HEK293 (cell line): ENCODE results near the gene MED13L.

Experiments
- CTCF ChIP-seq: fragments of 450-650 bp; formaldehyde crosslinking; IDR thresholded peaks from 2 replicates; pipeline ENCODE4 v1.5.1; 2016; ENCODE audit warnings: missing biosample characterization, missing genetic modification characterization
- OVOL3 ChIP-seq: fragments of 450-650 bp; formaldehyde crosslinking; IDR thresholded peaks from 2 replicates; pipeline ENCODE4 v1.5.1; 2016; ENCODE audit warnings: missing biosample characterization, missing genetic modification characterization
- SCRT2 ChIP-seq: fragments of 450-650 bp; formaldehyde crosslinking; IDR thresholded peaks from 2 replicates; pipeline ENCODE4 v1.5.1; 2016; ENCODE audit warnings: missing biosample characterization, missing genetic modification characterization

- TF ChIP-seq OVOL3 (tag by site-specific recombination) (no peak), CTCF (tag by site-specific recombination) (no peak), SCRT2 (tag by site-specific recombination) (no peak)
Observed at GRCh38 chr12:116180448-116180847, 97.0 kb downstream of the MED13L start.
